AG09309 (cell line): ENCODE results near the gene RNF19B.
A peak's percentile ranks its signal among the peaks of the same experiment; 100 is the strongest.

Experiments
- DNase-seq: peaks from one replicate; pipeline ENCODE4 v3.0.0-alpha.2; 2010; ENCODE audit warnings: low read depth
- H3K4me3 ChIP-seq: 2 replicates; pipeline ENCODE4 v1.5.1; 2011; ENCODE audit warnings: mild to moderate bottlenecking, low read depth, low read length, moderate library complexity; ENCODE audit not compliant: control insufficient read depth
- TF ChIP-seq, protein P1 (sequence below): IDR thresholded peaks from 2 replicates; pipeline ENCODE4 v1.5.1; 2011; ENCODE audit warnings: mild to moderate bottlenecking, low read depth, low read length, inconsistent platforms; ENCODE audit not compliant: insufficient read depth, control insufficient read depth; ENCODE audit errors: missing control alignments

RNF19B gene

DNA sequence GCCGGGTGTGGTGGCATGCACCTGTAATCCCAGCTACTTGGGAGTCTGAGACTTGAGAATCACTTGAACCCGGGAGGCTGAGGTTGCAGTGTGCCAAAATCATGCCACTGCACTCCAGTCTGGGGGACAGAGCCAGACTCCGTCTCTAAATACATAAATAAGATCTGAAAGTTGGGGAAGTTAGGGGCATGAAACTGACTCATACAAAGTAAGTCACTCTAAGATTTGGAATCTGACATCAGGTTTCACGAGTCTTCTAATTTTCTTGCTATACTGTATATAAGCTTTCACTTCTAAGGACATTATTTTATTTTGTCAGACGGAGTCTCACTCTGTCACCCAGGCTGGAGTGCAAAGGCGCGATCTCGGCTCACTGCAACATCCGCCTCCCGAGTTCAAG is 30.1 kb downstream of the RNF19B start:
- no peak overlapping the region for H3K4me3 ChIP-seq
- TF ChIP-seq, protein P1, sequence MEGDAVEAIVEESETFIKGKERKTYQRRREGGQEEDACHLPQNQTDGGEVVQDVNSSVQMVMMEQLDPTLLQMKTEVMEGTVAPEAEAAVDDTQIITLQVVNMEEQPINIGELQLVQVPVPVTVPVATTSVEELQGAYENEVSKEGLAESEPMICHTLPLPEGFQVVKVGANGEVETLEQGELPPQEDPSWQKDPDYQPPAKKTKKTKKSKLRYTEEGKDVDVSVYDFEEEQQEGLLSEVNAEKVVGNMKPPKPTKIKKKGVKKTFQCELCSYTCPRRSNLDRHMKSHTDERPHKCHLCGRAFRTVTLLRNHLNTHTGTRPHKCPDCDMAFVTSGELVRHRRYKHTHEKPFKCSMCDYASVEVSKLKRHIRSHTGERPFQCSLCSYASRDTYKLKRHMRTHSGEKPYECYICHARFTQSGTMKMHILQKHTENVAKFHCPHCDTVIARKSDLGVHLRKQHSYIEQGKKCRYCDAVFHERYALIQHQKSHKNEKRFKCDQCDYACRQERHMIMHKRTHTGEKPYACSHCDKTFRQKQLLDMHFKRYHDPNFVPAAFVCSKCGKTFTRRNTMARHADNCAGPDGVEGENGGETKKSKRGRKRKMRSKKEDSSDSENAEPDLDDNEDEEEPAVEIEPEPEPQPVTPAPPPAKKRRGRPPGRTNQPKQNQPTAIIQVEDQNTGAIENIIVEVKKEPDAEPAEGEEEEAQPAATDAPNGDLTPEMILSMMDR: no peak
- no peak for DNase-seq

DNA sequence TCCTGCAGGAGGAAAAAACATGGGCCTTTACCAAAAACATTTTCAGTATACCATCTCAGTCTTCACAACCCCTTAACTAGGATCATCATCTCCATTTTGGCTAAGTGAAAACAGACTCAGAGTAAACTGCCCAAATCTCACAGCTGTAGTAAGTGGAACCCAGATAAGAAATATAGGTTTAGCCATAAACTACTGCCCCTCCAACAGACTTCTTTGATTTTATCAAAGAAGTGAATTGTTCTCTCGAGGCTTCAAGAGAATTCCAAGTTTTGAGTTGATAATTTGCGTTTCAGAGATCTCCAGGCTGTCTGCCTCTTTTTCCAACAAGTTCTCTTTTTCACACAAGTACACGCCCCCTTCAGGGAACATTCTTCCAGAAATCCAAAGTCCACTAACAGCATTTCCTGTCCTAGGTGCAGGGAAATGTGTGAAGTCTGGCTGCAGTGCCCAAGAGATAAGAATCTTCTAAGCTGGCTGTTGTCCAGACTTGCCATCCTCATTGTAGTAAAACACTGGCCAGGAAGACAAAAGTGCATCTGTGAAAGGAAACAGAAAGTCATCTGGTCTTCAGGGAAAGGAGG is 30.8 kb downstream of the RNF19B start:
- TF ChIP-seq, protein P1: peak; percentile 5
- no peak overlapping the region for H3K4me3 ChIP-seq
- no peak for DNase-seq

DNA sequence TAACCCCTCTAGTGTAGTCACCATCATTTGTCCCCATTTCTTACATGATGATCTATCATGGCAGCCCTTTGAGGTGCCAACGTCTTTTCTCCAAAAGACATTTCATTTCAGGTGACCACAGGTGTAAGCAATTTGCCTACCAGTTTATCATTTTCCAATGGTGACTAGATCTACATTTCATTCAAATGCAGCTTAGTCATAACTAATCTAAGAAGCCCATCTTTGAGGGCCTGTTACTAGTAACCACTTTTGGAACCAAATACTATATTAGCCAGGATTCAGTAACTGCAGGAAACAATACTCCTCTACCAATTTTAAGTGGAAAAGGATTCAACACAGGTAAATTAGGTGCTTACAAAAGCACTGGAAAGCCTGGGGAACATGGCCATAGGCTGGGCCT is 32.8 kb downstream of the RNF19B start:
- H3K4me3 ChIP-seq: no peak overlapping the region
- TF ChIP-seq, protein P1: no peak
- DNase-seq: no peak

DNA sequence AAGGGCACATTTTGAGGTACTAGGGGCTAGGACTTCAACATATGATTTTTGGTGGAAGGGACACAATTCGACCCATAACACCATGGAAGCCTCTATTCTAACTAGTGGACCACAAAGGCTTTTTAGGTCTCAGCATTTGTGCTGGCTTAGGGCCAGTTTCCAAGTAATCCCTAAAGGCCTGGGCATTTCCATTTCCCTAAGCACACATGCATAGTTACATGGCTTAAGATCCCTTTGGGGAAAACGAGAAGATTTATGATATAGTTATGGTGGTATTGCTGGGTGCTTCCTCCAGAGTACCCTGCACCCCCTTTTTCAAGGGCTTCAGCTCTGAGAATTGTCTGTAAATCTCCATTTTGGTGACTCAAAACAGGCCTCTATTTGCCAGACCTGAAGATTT is 35.2 kb downstream of the RNF19B start:
- no peak for DNase-seq
- H3K4me3 ChIP-seq: no peak overlapping the region
- TF ChIP-seq, protein P1: no peak

DNA sequence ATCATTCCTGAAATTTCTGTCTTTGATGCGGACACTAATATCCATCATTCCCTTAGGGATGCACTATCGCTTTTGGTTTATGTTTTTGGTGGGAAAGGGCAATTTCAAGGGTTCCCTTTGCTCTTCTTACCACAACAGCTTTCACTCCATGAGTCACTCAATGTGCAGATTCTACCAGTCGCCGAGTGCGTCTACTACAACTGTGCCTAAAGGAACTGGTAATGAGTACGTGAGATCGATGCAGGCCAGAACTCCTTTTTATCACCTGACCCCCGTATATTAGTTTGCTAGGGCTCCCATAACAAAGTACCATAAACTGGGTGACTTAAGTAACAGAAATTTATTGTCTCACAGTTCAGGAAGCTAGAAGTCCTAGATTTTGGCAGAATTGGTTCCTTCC is 35.9 kb downstream of the RNF19B start:
- no peak overlapping the region for H3K4me3 ChIP-seq
- DNase-seq: no peak
- TF ChIP-seq, protein P1: no peak

DNA sequence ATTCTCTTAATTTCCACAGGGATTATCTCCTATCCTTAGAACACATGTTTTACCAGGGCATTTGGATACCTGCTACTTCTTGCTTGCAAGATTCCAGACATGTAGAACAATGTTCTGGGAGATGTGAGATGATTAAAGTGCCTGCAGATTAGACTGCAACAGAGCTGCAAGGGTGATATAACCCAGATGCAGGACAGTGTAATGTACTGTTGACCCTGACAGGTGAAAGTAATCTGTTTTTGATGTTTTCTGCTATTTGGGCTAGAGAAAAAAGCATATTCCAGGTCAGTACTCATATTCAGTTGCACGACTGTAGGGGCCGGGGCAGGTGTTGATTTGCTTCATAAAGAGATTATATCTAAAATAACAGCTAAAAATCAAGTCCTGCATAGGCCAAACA is 36.3 kb downstream of the RNF19B start:
- no peak overlapping the region for H3K4me3 ChIP-seq
- TF ChIP-seq, protein P1: no peak
- no peak for DNase-seq

DNA sequence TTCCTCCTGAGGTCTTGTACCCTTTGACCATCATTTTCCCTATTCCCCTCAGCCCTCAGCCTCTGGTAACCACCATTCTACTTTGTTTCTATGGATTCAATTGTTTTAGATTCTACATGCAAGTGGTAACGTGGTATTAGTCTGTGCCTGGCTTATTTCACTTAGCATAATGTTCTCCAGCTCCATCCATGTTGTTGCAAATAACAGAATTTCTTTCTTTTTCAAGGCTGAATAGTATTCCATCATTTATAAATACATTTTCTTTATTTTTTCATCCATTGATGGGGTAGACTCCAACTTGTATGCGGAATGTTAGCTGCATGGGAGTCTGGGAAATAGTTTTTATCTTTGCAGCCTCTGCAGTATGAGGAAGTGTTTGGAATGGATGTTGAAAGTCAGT is 37.2 kb downstream of the RNF19B start:
- TF ChIP-seq, protein P1: no peak
- H3K4me3 ChIP-seq: no peak overlapping the region
- no peak for DNase-seq
